ENCODE data around the gene PRR13.
A peak's percentile ranks its signal among the peaks of the same experiment; 100 is the strongest.
"Not testable (repeated sequence)": the region's sequence is repeated elsewhere in the genome, so short reads cannot be mapped to it uniquely, and the experiment has no call there.

Gene PRR13

GRCh38 chr12:53439582-53439981 is 2.0 kb upstream of the PRR13 start:
- DNase-seq (ENCODE audit: low read depth): not testable (repeated sequence)

- no peak for DNase-seq (ENCODE audit: low read depth)
These were observed 2.4 kb downstream of the PRR13 start for GRCh38 chr12:53443955-53444354.

GRCh38 chr12:53444593-53445325 is 3.2 kb downstream of the PRR13 start:
- not testable (repeated sequence) for DNase-seq (ENCODE audit: low read depth)

- no peak for DNase-seq (ENCODE audit: low read depth)
These were observed 9.4 kb downstream of the PRR13 start for GRCh38 chr12:53450936-53451335.

GRCh38 chr12:53451661-53452158 is 10.2 kb downstream of the PRR13 start, which contains the start of gene PCBP2:
Gene PCBP2 (plus strand): TSS chr12:53452102. CDS start chr12:53454801, 2,699 bp downstream.
- peak; percentile 99 for DNase-seq (ENCODE audit: low read depth)

- DNase-seq (ENCODE audit: low read depth): peak; percentile 73
These were observed 10.9 kb downstream of the PRR13 start for GRCh38 chr12:53452159-53453077.

- DNase-seq (ENCODE audit: low read depth): no peak
These were observed 12.6 kb downstream of the PRR13 start for GRCh38 chr12:53453953-53454640.

GRCh38 chr12:53454707-53455106 is 13.2 kb downstream of the PRR13 start:
- no peak for DNase-seq (ENCODE audit: low read depth)

GRCh38 chr12:53456654-53457366 is 15.3 kb downstream of the PRR13 start:
- no peak for DNase-seq (ENCODE audit: low read depth)

- DNase-seq (ENCODE audit: low read depth): no peak
These were observed 17.6 kb downstream of the PRR13 start for GRCh38 chr12:53459097-53459496.

- no peak for DNase-seq (ENCODE audit: low read depth)
These were observed 19.5 kb downstream of the PRR13 start for GRCh38 chr12:53461059-53461458.

- no peak for DNase-seq (ENCODE audit: low read depth)
These were observed 20.1 kb downstream of the PRR13 start for GRCh38 chr12:53461591-53461990.

GRCh38 chr12:53462935-53463334 is 21.4 kb downstream of the PRR13 start:
- no peak for DNase-seq (ENCODE audit: low read depth)

GRCh38 chr12:53463802-53464560 is 22.4 kb downstream of the PRR13 start:
- no peak for DNase-seq (ENCODE audit: low read depth)

- no peak for DNase-seq (ENCODE audit: low read depth)
These were observed 23.3 kb downstream of the PRR13 start for GRCh38 chr12:53464685-53465418.

- DNase-seq (ENCODE audit: low read depth): no peak
These were observed 24.1 kb downstream of the PRR13 start for GRCh38 chr12:53465679-53466078.

GRCh38 chr12:53466640-53467039 is 25.1 kb downstream of the PRR13 start:
- DNase-seq (ENCODE audit: low read depth): no peak

- no peak for DNase-seq (ENCODE audit: low read depth)
These were observed 25.5 kb downstream of the PRR13 start for GRCh38 chr12:53467082-53467481.

GRCh38 chr12:53467880-53468279 is 26.3 kb downstream of the PRR13 start:
- no peak for DNase-seq (ENCODE audit: low read depth)

GRCh38 chr12:53468282-53468681 is 26.7 kb downstream of the PRR13 start:
- DNase-seq (ENCODE audit: low read depth): no peak
